Naive thymus-derived CD4-positive, alpha-beta T cell (primary cell): ENCODE results near the gene IGIP. TPM values are rescaled to one million over a fixed set of nuclear protein-coding genes. Genes with fewer than 3 reads are reported as not detected.
A peak's percentile ranks its signal among the peaks of the same experiment; 100 is the strongest.

Experiments used
- ATAC-seq: fragments of 150-1000 bp; cut with Tn5 transposase; 2 replicates; pipeline ENCODE4 v1.10.0; 2021; ENCODE audit warnings: mild to moderate bottlenecking, moderate library complexity
- CTCF ChIA-PET: fragments of 350-600 bp; sonication (Branson Sonifier 250); formaldehyde crosslinking; loops from one replicate; lab custom pipeline; 2021; ENCODE audit warnings: antibody characterized with exemption; lab: Charles Lee
- POLR2A ChIA-PET: fragments of 350-600 bp; sonication (Branson Sonifier 250); formaldehyde crosslinking; loops from one replicate; lab custom pipeline; 2021; ENCODE audit warnings: antibody characterized with exemption, inconsistent platforms; lab: Charles Lee
- DNase-seq, 9 donors: peaks; one replicate each; pipeline versions ENCODE4 v3.0.0 to v3.0.0-alpha.2; 2020 to 2022; ENCODE audit warnings: mixed read lengths in 1 of 9
- H3K27ac ChIP-seq: one replicate; pipeline ENCODE4 v1.7.0; 2013; ENCODE audit warnings: mild to moderate bottlenecking, low read depth, low read length, moderate library complexity
- H3K27me3 ChIP-seq, 2 donors: one replicate each; pipeline ENCODE4 v1.7.0; 2013; ENCODE audit warnings: low read length in 2 of 2, mild to moderate bottlenecking in 2 of 2, moderate library complexity in 2 of 2; ENCODE audit not compliant: control insufficient read depth in 2 of 2, insufficient read depth in 2 of 2
- H3K36me3 ChIP-seq, 3 experiments: 1 replicate in 2 of 3; 2 replicates in 1 of 3; pipeline ENCODE4 v1.7.0; 2013; ENCODE audit warnings: low read length in 3 of 3, mild to moderate bottlenecking in 3 of 3, moderate library complexity in 1 of 3; ENCODE audit not compliant: insufficient read depth in 3 of 3, control insufficient read depth in 2 of 3
- H3K4me1 ChIP-seq, 2 donors: one replicate each; pipeline ENCODE4 v1.7.0; 2013; ENCODE audit warnings: low read length in 2 of 2, mild to moderate bottlenecking in 2 of 2, moderate library complexity in 1 of 2; ENCODE audit not compliant: control insufficient read depth in 2 of 2, insufficient read depth in 2 of 2
- H3K4me3 ChIP-seq: 2 replicates; pipeline ENCODE4 v1.7.0; 2013; ENCODE audit warnings: mild to moderate bottlenecking, low read length
- H3K9me3 ChIP-seq, 3 experiments: 1 replicate in 2 of 3; 2 replicates in 1 of 3; pipeline ENCODE4 v1.7.0; 2013; ENCODE audit warnings: low read length in 3 of 3; ENCODE audit not compliant: control insufficient read depth in 2 of 3
- H3K27ac Mint-ChIP-seq, 9 donors: one replicate each; pipeline ENCODE4 v1.8.0; 2020 to 2022; ENCODE audit warnings: mixed read lengths in 9 of 9, mild to moderate bottlenecking in 8 of 9, moderate library complexity in 5 of 9, inconsistent platforms in 2 of 9
- H3K27me3 Mint-ChIP-seq, 5 donors: one replicate each; pipeline ENCODE4 v1.8.0; 2021 to 2022; ENCODE audit warnings: mixed read lengths in 5 of 5, mild to moderate bottlenecking in 1 of 5
- H3K36me3 Mint-ChIP-seq, 5 donors: one replicate each; pipeline ENCODE4 v1.8.0; 2020 to 2022; ENCODE audit warnings: mixed read lengths in 5 of 5, mild to moderate bottlenecking in 3 of 5, inconsistent platforms in 1 of 5
- H3K4me1 Mint-ChIP-seq, 7 donors: one replicate each; pipeline ENCODE4 v1.8.0; 2020 to 2022; ENCODE audit warnings: mixed read lengths in 7 of 7, mild to moderate bottlenecking in 3 of 7, inconsistent platforms in 1 of 7
- H3K4me3 Mint-ChIP-seq, 10 donors: one replicate each; pipeline ENCODE4 v1.8.0; 2020 to 2022; ENCODE audit warnings: mild to moderate bottlenecking in 10 of 10, mixed read lengths in 10 of 10, moderate library complexity in 6 of 10, inconsistent platforms in 2 of 10
- H3K9me3 Mint-ChIP-seq, 11 donors: one replicate each; pipeline ENCODE4 v1.8.0; 2020 to 2022; ENCODE audit warnings: mixed read lengths in 11 of 11, mild to moderate bottlenecking in 4 of 11, inconsistent platforms in 1 of 11, moderate library complexity in 1 of 11
- intact Hi-C, 2 donors: fragments of 100-400 bp; cut with micrococcal nuclease; formaldehyde crosslinking; loops; one replicate each; pipeline ENCODE4 v1.15.1; 2023
- polyA plus RNA-seq, 2 donors: library from polyadenylated mRNA; unstranded; fragments of 300-500 nt; fragmentation: Illumina TruSeq; gene quantifications; one replicate each; pipeline ENCODE4 v1.2.3, GENCODE V29; 2021
- total RNA-seq, 6 experiments: library from RNA in 5 of 6; stranded (reverse) in 5 of 6; gene quantifications; 1 replicate in 5 of 6; 2 replicates in 1 of 6; pipeline ENCODE4 v1.2.3 and lab custom pipeline; 2021 to 2026

Gene IGIP
- total and polyA plus RNA-seq, 7 experiments from 2014 or later = 0.59 to 15.4 (median 4.7) TPM

- Histone ChIP-seq H3K27me3 (peaks cover 0 to 3% of the 10 kb centered on the region in 2 donors), H3K4me3 (no peak overlapping the region), H3K27ac (no peak overlapping the region), H3K36me3 (no peaks in the 10 kb centered on the region), H3K4me1 (peaks cover 4 to 6% of the 10 kb centered on the region in 2 donors), H3K9me3 (no peaks in the 10 kb centered on the region)
- Mint-ChIP-seq H3K27me3 (peaks cover 3 to 31% (median 16%) of the 10 kb centered on the region in 5 donors), H3K9me3 (no peaks in the 10 kb centered on the region), H3K4me1 (peaks cover 10 to 15% (median 13%) of the 10 kb centered on the region in 7 donors), H3K36me3 (peaks cover 0 to 1% (median 0%) of the 10 kb centered on the region in 5 donors), H3K4me3 (no peak overlapping the region), H3K27ac (no peak overlapping the region)
- ChIA-PET POLR2A (no interaction called here), CTCF (interaction anchor here (0.8 kb wide), 1 partner anchor 202 kb away, joined by 5 read pairs; no protein-coding TSS in a partner anchor)
- no peak for DNase-seq
- intact Hi-C loops = loop anchor here (10.0 kb wide), 1 partner anchor 305 kb away; no protein-coding TSS in a partner anchor
- ATAC-seq = no peak
Measured at GRCh38 chr5:140150201-140150600, 24.5 kb downstream of the IGIP start.

GRCh38 chr5:140151144-140152021 is 25.6 kb downstream of the IGIP start:
- Histone ChIP-seq H3K4me1 (no peaks in the 10 kb centered on the region), H3K27me3 (no peaks in the 10 kb centered on the region), H3K9me3 (no peaks in the 10 kb centered on the region), H3K4me3 (no peak overlapping the region), H3K27ac (no peak overlapping the region), H3K36me3 (no peaks in the 10 kb centered on the region)
- H3K36me3 Mint-ChIP-seq = no peaks in the 10 kb centered on the region
- ATAC-seq (no peak), DNase-seq (no peak)
- H3K4me3 Mint-ChIP-seq = no peak overlapping the region
- H3K4me1 Mint-ChIP-seq = peaks cover 6 to 17% (median 8%) of the 10 kb centered on the region in 7 donors
- CTCF ChIA-PET = interaction anchor here (3.9 kb wide), 1 partner anchor 7 kb away, joined by 21 read pairs; no protein-coding TSS in a partner anchor
- peaks cover 0 to 21% (median 12%) of the 10 kb centered on the region in 5 donors for H3K27me3 Mint-ChIP-seq
- no peaks in the 10 kb centered on the region for H3K9me3 Mint-ChIP-seq
- intact Hi-C loops = loop anchor here (10.0 kb wide), 1 partner anchor 307 kb away; no protein-coding TSS in a partner anchor
- POLR2A ChIA-PET = no interaction called here
- H3K27ac Mint-ChIP-seq = no peak overlapping the region

- no peak for DNase-seq
- no peaks in the 10 kb centered on the region for H3K9me3 ChIP-seq
- ChIA-PET CTCF (interaction anchor here (1.3 to 9.1 kb wide), 3 partner anchors 8 to 79 kb away, joined by 3 to 62 read pairs (median 21); no protein-coding TSS in a partner anchor), POLR2A (no interaction called here)
- H3K4me1 ChIP-seq = peaks cover 0 to 5% of the 10 kb centered on the region in 2 donors
- peaks cover 4 to 17% (median 9%) of the 10 kb centered on the region in 7 donors for H3K4me1 Mint-ChIP-seq
- H3K36me3 Mint-ChIP-seq = no peaks in the 10 kb centered on the region
- no peaks in the 10 kb centered on the region for H3K36me3 ChIP-seq
- no peak overlapping the region for H3K4me3 Mint-ChIP-seq
- H3K27ac Mint-ChIP-seq = no peak overlapping the region
- ATAC-seq = no peak
- no peaks in the 10 kb centered on the region for H3K27me3 ChIP-seq
- intact Hi-C loops = loop anchor here (10.0 kb wide), 1 partner anchor 308 kb away; no protein-coding TSS in a partner anchor
- no peak overlapping the region for H3K4me3 ChIP-seq
- peaks cover 0 to 12% (median 7%) of the 10 kb centered on the region in 5 donors for H3K27me3 Mint-ChIP-seq
- H3K9me3 Mint-ChIP-seq = no peaks in the 10 kb centered on the region
- no peak overlapping the region for H3K27ac ChIP-seq
Measured at GRCh38 chr5:140152022-140152999, 26.6 kb downstream of the IGIP start.

- no peak for DNase-seq
- Mint-ChIP-seq H3K4me1 (peaks cover 4 to 12% (median 9%) of the 10 kb centered on the region in 7 donors), H3K4me3 (no peak overlapping the region), H3K27me3 (peaks cover 0 to 3% (median under 1%) of the 10 kb centered on the region in 5 donors), H3K27ac (no peak overlapping the region), H3K36me3 (no peaks in the 10 kb centered on the region), H3K9me3 (no peaks in the 10 kb centered on the region)
- ChIA-PET CTCF (interaction anchor here (0.7 to 9.1 kb wide), 4 partner anchors 9 to 98 kb away, joined by 3 to 62 read pairs (median 12); no protein-coding TSS in a partner anchor), POLR2A (no interaction called here)
- no peak overlapping the region for H3K27ac ChIP-seq
- ATAC-seq = no peak
- H3K4me3 ChIP-seq = no peak overlapping the region
- no peaks in the 10 kb centered on the region for H3K36me3 ChIP-seq
- no peaks in the 10 kb centered on the region for H3K27me3 ChIP-seq
- no peaks in the 10 kb centered on the region for H3K9me3 ChIP-seq
- peaks cover 0 to 5% of the 10 kb centered on the region in 2 donors for H3K4me1 ChIP-seq
- intact Hi-C loops = loop anchor here (10.0 kb wide), 1 partner anchor 308 kb away; no protein-coding TSS in a partner anchor
Measured at GRCh38 chr5:140153255-140153654, 27.5 kb downstream of the IGIP start.

GRCh38 chr5:140153905-140154304 is 28.2 kb downstream of the IGIP start:
- peak overlapping the region in 1 of 9 donors; percentile 25 for H3K27ac Mint-ChIP-seq
- DNase-seq (no peak), ATAC-seq (no peak)
- peaks cover 4 to 12% (median 9%) of the 10 kb centered on the region in 7 donors for H3K4me1 Mint-ChIP-seq
- H3K36me3 ChIP-seq = no peaks in the 10 kb centered on the region
- POLR2A ChIA-PET = no interaction called here
- no peaks in the 10 kb centered on the region for H3K9me3 Mint-ChIP-seq
- H3K4me3 Mint-ChIP-seq = no peak overlapping the region
- no peaks in the 10 kb centered on the region for H3K36me3 Mint-ChIP-seq
- CTCF ChIA-PET = interaction anchor here (0.6 to 9.1 kb wide), 4 partner anchors 10 to 1650 kb away, joined by 3 to 62 read pairs (median 12); no protein-coding TSS in a partner anchor
- peaks cover 0 to 5% of the 10 kb centered on the region in 2 donors for H3K4me1 ChIP-seq
- H3K9me3 ChIP-seq = no peaks in the 10 kb centered on the region
- intact Hi-C loops = loop anchor here (10.0 kb wide), 1 partner anchor 309 kb away; no protein-coding TSS in a partner anchor
- no peak overlapping the region for H3K4me3 ChIP-seq
- no peaks in the 10 kb centered on the region for H3K27me3 ChIP-seq
- H3K27me3 Mint-ChIP-seq = no peaks in the 10 kb centered on the region
- no peak overlapping the region for H3K27ac ChIP-seq
